ENCODE measurements around the gene LGI4. TPM values are rescaled to one million over a fixed set of nuclear protein-coding genes. Genes with fewer than 3 reads are reported as not detected.
A peak's percentile ranks its signal among the peaks of the same experiment; 100 is the strongest.

LGI4 gene
- total RNA-seq, 4 donors from 2014 or later: 32.0 to 58.6 (median 49.2) TPM

DNA sequence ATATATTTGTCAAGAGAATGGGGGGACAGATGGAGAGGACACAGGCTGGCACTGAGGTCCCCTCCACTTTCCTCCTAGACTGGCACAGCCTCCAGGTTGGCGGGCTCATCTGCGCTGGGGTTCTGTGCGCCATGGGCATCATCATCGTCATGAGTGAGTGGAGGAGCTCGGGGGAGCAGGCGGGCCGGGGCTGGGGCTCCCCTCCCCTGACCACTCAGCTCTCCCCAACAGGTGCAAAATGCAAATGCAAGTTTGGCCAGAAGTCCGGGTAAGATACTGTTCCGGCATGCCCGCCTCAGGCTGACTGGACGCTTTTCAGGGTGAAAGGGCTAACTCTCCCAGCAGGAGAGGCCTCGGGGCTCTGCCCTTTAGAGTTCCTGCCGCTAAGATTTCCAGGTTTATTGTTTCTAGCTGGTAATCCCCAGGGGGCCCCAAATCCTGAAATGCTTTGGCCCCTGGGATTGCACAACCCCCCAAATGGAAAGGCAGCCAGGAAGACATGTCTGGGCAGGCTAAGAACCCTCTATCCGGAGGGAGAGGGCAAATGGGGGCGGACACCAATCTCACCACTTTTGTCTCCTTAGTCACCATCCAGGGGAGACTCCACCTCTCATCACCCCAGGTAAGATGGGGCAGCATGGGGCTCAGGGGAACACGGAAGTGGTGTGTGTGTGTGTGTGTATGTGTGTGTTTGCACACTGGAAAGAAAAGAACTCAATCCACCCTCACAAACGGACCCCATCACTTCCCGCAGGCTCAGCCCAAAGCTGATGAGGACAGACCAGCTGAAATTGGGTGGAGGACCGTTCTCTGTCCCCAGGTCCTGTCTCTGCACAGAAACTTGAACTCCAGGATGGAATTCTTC lies 11.9 kb downstream of the LGI4 start:
- 89% methylated on average over 18 of the region's 19 CpGs for WGBS
- intact Hi-C loops (cut with DNase I): no loop called here

DNA sequence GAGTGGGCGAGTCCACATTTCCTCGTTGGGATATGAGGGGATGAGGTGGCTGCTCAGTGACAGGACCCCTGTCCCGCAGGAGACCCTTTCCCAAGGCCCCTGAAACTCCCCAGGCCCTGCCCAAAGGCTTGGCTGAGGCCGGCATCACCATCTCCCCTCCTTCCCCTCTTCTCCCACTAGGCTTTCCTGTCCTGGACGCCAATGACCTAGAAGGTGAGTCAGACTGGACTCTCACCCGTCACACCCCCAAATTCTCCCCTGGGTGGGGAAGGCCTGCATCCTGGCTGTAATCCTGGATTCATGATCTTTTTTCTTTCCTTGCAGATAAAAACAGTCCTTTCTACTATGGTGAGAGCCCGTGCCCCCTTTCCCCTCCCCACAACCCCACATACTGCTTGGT lies 14.0 kb downstream of the LGI4 start:
- no peak for DNase-seq (ENCODE audit: extremely low spot score)

More for the DNA sequence above, 11.9 kb downstream of the LGI4 start:
- TF ChIP-seq, protein P1, sequence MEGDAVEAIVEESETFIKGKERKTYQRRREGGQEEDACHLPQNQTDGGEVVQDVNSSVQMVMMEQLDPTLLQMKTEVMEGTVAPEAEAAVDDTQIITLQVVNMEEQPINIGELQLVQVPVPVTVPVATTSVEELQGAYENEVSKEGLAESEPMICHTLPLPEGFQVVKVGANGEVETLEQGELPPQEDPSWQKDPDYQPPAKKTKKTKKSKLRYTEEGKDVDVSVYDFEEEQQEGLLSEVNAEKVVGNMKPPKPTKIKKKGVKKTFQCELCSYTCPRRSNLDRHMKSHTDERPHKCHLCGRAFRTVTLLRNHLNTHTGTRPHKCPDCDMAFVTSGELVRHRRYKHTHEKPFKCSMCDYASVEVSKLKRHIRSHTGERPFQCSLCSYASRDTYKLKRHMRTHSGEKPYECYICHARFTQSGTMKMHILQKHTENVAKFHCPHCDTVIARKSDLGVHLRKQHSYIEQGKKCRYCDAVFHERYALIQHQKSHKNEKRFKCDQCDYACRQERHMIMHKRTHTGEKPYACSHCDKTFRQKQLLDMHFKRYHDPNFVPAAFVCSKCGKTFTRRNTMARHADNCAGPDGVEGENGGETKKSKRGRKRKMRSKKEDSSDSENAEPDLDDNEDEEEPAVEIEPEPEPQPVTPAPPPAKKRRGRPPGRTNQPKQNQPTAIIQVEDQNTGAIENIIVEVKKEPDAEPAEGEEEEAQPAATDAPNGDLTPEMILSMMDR (IDR thresholded peaks at IDR 0.05): no peak
- no peak for TF ChIP-seq POLR2A (IDR thresholded peaks at IDR 0.05; ENCODE audit: low read depth)
- no peaks in the 10 kb centered on the region for H3K36me3 ChIP-seq
- no peak for DNase-seq (ENCODE audit: extremely low spot score)
- peak overlapping the region; percentile 80 to 85 (median 82) for H3K27ac ChIP-seq (replicated peaks in 1 of 4)
- peak overlapping the region in 1 of 4 donors; percentile 58 for H3K4me3 ChIP-seq
- H3K9me3 ChIP-seq: no peaks in the 10 kb centered on the region
- no peaks in the 10 kb centered on the region for H3K27me3 ChIP-seq
- H3K4me1 ChIP-seq: peaks cover 13 to 60% (median 51%) of the 10 kb centered on the region in 4 donors

DNA sequence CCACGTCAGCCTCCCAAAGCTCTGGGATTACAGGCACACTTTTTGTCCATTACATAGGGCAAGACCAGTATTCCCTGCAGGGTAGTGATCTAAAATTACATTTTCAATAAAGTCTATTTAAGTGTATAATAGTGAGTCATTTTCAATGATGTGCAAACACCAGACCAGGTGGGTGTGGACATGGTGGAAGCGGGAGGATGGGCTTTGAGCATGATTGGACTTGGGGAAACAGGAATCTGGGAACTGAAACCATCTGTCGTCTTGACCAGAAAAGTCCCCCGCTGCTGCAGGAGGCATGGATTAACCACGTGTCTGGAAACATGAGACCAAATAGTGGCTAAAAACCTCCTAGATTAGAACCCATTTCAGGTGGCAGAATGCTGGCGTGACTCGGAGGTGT lies 14.4 kb downstream of the LGI4 start:
- peaks cover 13 to 52% (median 42%) of the 10 kb centered on the region in 4 donors for H3K4me1 ChIP-seq

More for the DNA sequence above, 14.0 kb downstream of the LGI4 start:
- TF ChIP-seq POLR2AphosphoS5 (IDR thresholded peaks at IDR 0.05) (no peak), EP300 (IDR thresholded peaks at IDR 0.05) (no peak), POLR2A (IDR thresholded peaks at IDR 0.05; ENCODE audit: low read depth) (no peak)
- TF ChIP-seq, protein P1 (IDR thresholded peaks at IDR 0.05): no peak
- intact Hi-C loops (cut with DNase I): no loop called here
- Histone ChIP-seq H3K9me3 (no peaks in the 10 kb centered on the region), H3K27me3 (no peaks in the 10 kb centered on the region), H3K36me3 (no peaks in the 10 kb centered on the region), H3K4me1 (peaks cover 13 to 54% (median 46%) of the 10 kb centered on the region in 4 donors), H3K27ac (replicated peaks in 1 of 4) (peak overlapping the region; percentile 50 to 84 (median 76)), H3K4me3 (no peak overlapping the region)
- WGBS: 63% methylated on average over 7 of the region's 7 CpGs

DNA sequence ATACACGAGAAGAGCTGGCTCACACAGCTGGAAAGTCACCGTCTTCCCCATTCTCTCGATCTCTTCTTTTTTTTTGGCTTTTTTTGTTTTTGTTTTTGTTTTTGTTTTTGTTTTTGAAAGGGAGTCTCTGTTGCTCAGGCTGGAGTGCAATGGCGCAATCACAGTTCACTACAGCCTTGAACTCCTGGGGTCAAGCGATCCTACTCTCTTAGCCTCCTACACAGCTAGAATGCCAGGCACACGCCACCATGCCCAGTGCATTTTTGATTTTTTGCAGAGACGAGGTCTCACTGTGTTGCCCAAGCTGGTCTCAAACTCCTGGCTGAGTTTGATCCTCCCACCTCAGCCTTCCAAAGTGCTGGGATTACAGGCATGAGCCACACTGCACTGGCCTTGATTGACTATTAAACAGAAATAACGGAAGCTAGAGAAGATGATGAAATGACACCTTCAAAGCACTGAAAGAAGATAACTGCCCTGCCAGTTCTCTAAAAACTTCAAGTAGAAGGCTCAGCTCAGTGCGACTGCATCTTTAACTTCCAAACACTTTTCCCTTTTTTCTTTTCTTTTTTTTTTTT lies 15.2 kb downstream of the LGI4 start:
- intact Hi-C loops (cut with DNase I): no loop called here
- no peak for DNase-seq (ENCODE audit: extremely low spot score)
- TF ChIP-seq POLR2A (IDR thresholded peaks at IDR 0.05; ENCODE audit: low read depth) (no peak), POLR2AphosphoS5 (IDR thresholded peaks at IDR 0.05) (no peak), EP300 (IDR thresholded peaks at IDR 0.05) (no peak)
- TF ChIP-seq, protein P1 (IDR thresholded peaks at IDR 0.05): no peak
- H3K27ac ChIP-seq (replicated peaks in 1 of 4): peak overlapping the region; percentile 50 to 81 (median 66)
- H3K27me3 ChIP-seq: no peaks in the 10 kb centered on the region
- no peak overlapping the region for H3K4me3 ChIP-seq
- no peaks in the 10 kb centered on the region for H3K9me3 ChIP-seq
- WGBS: 84% methylated on average over 9 of the region's 9 CpGs
- H3K4me1 ChIP-seq: peaks cover 12 to 52% (median 41%) of the 10 kb centered on the region in 4 donors
- H3K36me3 ChIP-seq: no peaks in the 10 kb centered on the region

More for the DNA sequence above, 14.4 kb downstream of the LGI4 start:
- H3K9me3 ChIP-seq: no peaks in the 10 kb centered on the region
- peak overlapping the region; percentile 50 to 84 (median 76) for H3K27ac ChIP-seq (replicated peaks in 1 of 4)
- intact Hi-C loops (cut with DNase I): no loop called here
- H3K4me3 ChIP-seq: no peak overlapping the region
- TF ChIP-seq POLR2AphosphoS5 (IDR thresholded peaks at IDR 0.05) (no peak), POLR2A (IDR thresholded peaks at IDR 0.05; ENCODE audit: low read depth) (no peak), EP300 (IDR thresholded peaks at IDR 0.05) (no peak)
- TF ChIP-seq, protein P1 (IDR thresholded peaks at IDR 0.05): no peak
- DNase-seq (ENCODE audit: extremely low spot score): no peak
- no peaks in the 10 kb centered on the region for H3K36me3 ChIP-seq
- H3K27me3 ChIP-seq: no peaks in the 10 kb centered on the region
- 62% methylated on average over 7 of the region's 7 CpGs for WGBS

All from esophagus muscularis mucosa (tissue), 4 donors.